Progenitor cell of endocrine pancreas (in vitro differentiated cells): ENCODE measurements around the gene LRRC73. TPM values are rescaled to one million over a fixed set of nuclear protein-coding genes. Genes with fewer than 3 reads are reported as not detected.
"Not testable (repeated sequence)": the region's sequence is repeated elsewhere in the genome, so short reads cannot be mapped to it uniquely, and the experiment has no call there.

Source experiments
- DNase-seq: peaks from one replicate; pipeline ENCODE4 v3.0.0; 2021; ENCODE audit warnings: low spot score; ENCODE audit not compliant: unreplicated experiment
- H3K27ac Mint-ChIP-seq: 2 replicates; pipeline ENCODE4 v1.8.0; 2021; ENCODE audit warnings: mild to moderate bottlenecking, moderate library complexity, mixed read lengths
- H3K27me3 Mint-ChIP-seq: 2 replicates; pipeline ENCODE4 v1.8.0; 2021; ENCODE audit warnings: mixed read lengths
- H3K36me3 Mint-ChIP-seq: 2 replicates; pipeline ENCODE4 v1.8.0; 2022; ENCODE audit warnings: mixed read lengths; ENCODE audit not compliant: insufficient read depth
- H3K4me1 Mint-ChIP-seq: 2 replicates; pipeline ENCODE4 v1.8.0; 2021; ENCODE audit warnings: low read depth, mixed read lengths
- H3K4me3 Mint-ChIP-seq: 2 replicates; pipeline ENCODE4 v1.8.0; 2021; ENCODE audit warnings: low read depth, mild to moderate bottlenecking, moderate library complexity, mixed read lengths
- H3K9me3 Mint-ChIP-seq: 2 replicates; pipeline ENCODE4 v1.8.0; 2021; ENCODE audit warnings: low read depth, mixed read lengths
- total RNA-seq: library from RNA; stranded (reverse); gene quantifications from 2 replicates; pipeline ENCODE4 v1.2.1, GENCODE V29; 2021
- TF ChIP-seq, protein P1 (sequence below): fragments of 200-600 bp; sonication (generic); IDR thresholded peaks from one replicate; pipeline ENCODE4 v1.5.0; 2021; ENCODE audit warnings: antibody characterized with exemption, mild to moderate bottlenecking; ENCODE audit not compliant: unreplicated experiment

The LRRC73 gene
- total RNA-seq, 1 donor from 2014 or later = 1.5 TPM

GRCh38 chr6:43471399-43471798 lies 38.7 kb downstream of the LRRC73 start:
- TF ChIP-seq, protein P1, sequence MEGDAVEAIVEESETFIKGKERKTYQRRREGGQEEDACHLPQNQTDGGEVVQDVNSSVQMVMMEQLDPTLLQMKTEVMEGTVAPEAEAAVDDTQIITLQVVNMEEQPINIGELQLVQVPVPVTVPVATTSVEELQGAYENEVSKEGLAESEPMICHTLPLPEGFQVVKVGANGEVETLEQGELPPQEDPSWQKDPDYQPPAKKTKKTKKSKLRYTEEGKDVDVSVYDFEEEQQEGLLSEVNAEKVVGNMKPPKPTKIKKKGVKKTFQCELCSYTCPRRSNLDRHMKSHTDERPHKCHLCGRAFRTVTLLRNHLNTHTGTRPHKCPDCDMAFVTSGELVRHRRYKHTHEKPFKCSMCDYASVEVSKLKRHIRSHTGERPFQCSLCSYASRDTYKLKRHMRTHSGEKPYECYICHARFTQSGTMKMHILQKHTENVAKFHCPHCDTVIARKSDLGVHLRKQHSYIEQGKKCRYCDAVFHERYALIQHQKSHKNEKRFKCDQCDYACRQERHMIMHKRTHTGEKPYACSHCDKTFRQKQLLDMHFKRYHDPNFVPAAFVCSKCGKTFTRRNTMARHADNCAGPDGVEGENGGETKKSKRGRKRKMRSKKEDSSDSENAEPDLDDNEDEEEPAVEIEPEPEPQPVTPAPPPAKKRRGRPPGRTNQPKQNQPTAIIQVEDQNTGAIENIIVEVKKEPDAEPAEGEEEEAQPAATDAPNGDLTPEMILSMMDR = no peak
- Mint-ChIP-seq H3K4me1 (peaks cover 5% of the 10 kb centered on the region), H3K36me3 (no peaks in the 10 kb centered on the region), H3K27ac (no peak overlapping the region), H3K27me3 (peaks cover 9% of the 10 kb centered on the region), H3K4me3 (no peak overlapping the region), H3K9me3 (no peaks in the 10 kb centered on the region)
- DNase-seq = no peak

DNA sequence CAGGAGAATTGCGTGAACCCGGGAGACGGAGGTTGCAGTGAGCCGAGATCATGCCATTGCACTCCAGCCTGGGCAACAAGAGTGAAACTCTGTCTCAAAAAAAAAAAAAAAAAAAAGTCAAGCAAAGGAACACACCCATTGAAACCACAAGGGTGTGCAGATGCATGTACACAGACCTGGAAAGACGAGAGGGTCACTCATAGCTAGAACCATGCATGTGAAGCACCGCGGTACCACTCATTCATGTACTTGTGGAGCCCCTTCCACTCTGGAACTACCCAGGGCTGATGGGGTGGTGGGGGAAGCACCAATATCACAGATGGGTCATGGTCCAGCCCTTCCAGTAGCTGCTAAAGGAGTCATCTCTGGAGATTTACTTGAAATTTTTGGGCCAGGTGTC lies 40.2 kb downstream of the LRRC73 start:
- TF ChIP-seq, protein P1 = no peak
- no peak for DNase-seq
- H3K9me3 Mint-ChIP-seq = no peaks in the 10 kb centered on the region
- no peak overlapping the region for H3K4me3 Mint-ChIP-seq
- peaks cover 5% of the 10 kb centered on the region for H3K4me1 Mint-ChIP-seq
- H3K27me3 Mint-ChIP-seq = peaks cover 9% of the 10 kb centered on the region
- no peaks in the 10 kb centered on the region for H3K36me3 Mint-ChIP-seq
- H3K27ac Mint-ChIP-seq = no peak overlapping the region

- Mint-ChIP-seq H3K36me3 (no peaks in the 10 kb centered on the region), H3K4me1 (peaks cover 5% of the 10 kb centered on the region), H3K27ac (no peak overlapping the region), H3K9me3 (no peaks in the 10 kb centered on the region), H3K27me3 (peaks cover 9% of the 10 kb centered on the region), H3K4me3 (no peak overlapping the region)
- DNase-seq = no peak
- TF ChIP-seq, protein P1 = no peak
Observed at GRCh38 chr6:43468748-43469681, 41.1 kb downstream of the LRRC73 start.

GRCh38 chr6:43468240-43468639 lies 41.9 kb downstream of the LRRC73 start:
- DNase-seq = no peak
- no peaks in the 10 kb centered on the region for H3K9me3 Mint-ChIP-seq
- H3K36me3 Mint-ChIP-seq = no peaks in the 10 kb centered on the region
- H3K27me3 Mint-ChIP-seq = peaks cover 10% of the 10 kb centered on the region
- TF ChIP-seq, protein P1 = no peak
- no peak overlapping the region for H3K4me3 Mint-ChIP-seq
- no peak overlapping the region for H3K27ac Mint-ChIP-seq
- H3K4me1 Mint-ChIP-seq = peaks cover 5% of the 10 kb centered on the region

- Mint-ChIP-seq H3K27ac (no peak overlapping the region), H3K4me3 (no peak overlapping the region), H3K9me3 (no peaks in the 10 kb centered on the region), H3K36me3 (no peaks in the 10 kb centered on the region), H3K27me3 (peaks cover 14% of the 10 kb centered on the region), H3K4me1 (peaks cover 5% of the 10 kb centered on the region)
- TF ChIP-seq, protein P1 = no peak
- no peak for DNase-seq
Observed at GRCh38 chr6:43467752-43468151, 42.4 kb downstream of the LRRC73 start.

GRCh38 chr6:43467265-43467664 lies 42.9 kb downstream of the LRRC73 start:
- peaks cover 19% of the 10 kb centered on the region for H3K27me3 Mint-ChIP-seq
- not testable (repeated sequence) for H3K4me1 Mint-ChIP-seq

More at GRCh38 chr6:43467265-43467664, 42.9 kb downstream of the LRRC73 start:
- not testable (repeated sequence) for DNase-seq, H3K36me3 Mint-ChIP-seq, H3K27ac Mint-ChIP-seq, H3K4me3 Mint-ChIP-seq, H3K9me3 Mint-ChIP-seq
